ENCODE results near the gene LINGO4. TPM values are rescaled to one million over a fixed set of nuclear protein-coding genes. Genes with fewer than 3 reads are reported as not detected.

The LINGO4 gene
- total and polyA plus RNA-seq, 10 of the 15 experiments (the other 5 are each of a cell fraction or from before 2014, with no cell fraction given) = not detected

DNA sequence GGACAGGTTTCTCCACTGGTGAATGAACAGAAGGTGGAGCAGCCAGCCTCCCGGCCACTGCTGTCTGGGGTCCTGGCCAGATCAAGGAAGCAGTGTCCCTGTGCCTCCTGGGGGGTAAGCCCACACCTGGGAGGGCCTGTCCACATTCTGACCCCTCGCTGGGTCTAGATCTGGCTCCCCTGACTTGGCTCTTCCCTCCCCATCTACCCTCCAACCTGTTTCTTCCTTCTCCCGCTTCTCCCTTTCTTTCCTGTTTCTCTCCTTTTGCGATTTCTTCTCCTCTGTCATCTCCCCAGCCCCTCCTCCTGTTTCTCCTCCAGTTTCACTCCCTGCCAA, 26.0 kb upstream of the LINGO4 start:
- Histone ChIP-seq H3K79me2 (ENCODE audit: control insufficient read depth, insufficient read depth, low read length) (no peaks in the 10 kb centered on the region), H2AFZ (ENCODE audit: control insufficient read depth, low read depth, low read length) (no peak overlapping the region), H3K4me3 (no peak overlapping the region), H3K36me3 (ENCODE audit: control insufficient read depth in 2 of 2, insufficient read depth in 2 of 2, low read length in 1 of 2) (no peaks in the 10 kb centered on the region), H3K4me1 (ENCODE audit: control insufficient read depth, insufficient read depth, low read length) (peaks cover 5% of the 10 kb centered on the region), H3K9me3 (replicated peaks; ENCODE audit: control insufficient read depth, insufficient read depth, low read length) (no peaks in the 10 kb centered on the region), H3K9ac (ENCODE audit: control insufficient read depth, insufficient read depth, low read length) (no peak overlapping the region), H3K4me2 (ENCODE audit: control insufficient read depth, insufficient read depth) (no peak overlapping the region), H3K27ac (ENCODE audit: control insufficient read depth, insufficient read depth) (no peak overlapping the region), H3K27me3 (replicated peaks in 1 of 2; ENCODE audit: control insufficient read depth in 2 of 2, insufficient read depth in 2 of 2, low read length in 1 of 2) (no peaks in the 10 kb centered on the region), H4K20me1 (ENCODE audit: control insufficient read depth, insufficient read depth) (no peaks in the 10 kb centered on the region)
- DNase-seq (ENCODE audit: low read depth, low spot score) = no peak
- ChIA-PET POLR2A (no interaction called here), RAD21 (ENCODE audit: unreplicated experiment) (no interaction called here), CTCF (no interaction called here), SMC1A (ENCODE audit: uncharacterized antibody, unreplicated experiment) (interaction anchor here (0.5 kb wide), 1 partner anchor 137 kb away, joined by 4 read pairs; no protein-coding TSS in a partner anchor)
- FAIRE-seq = no peak
- TF ChIP-seq MTA3 (IDR thresholded peaks at IDR 0.05; ENCODE audit: borderline replicate concordance, low read length) (no peak), PAX5 (IDR thresholded peaks at IDR 0.05; ENCODE audit: borderline replicate concordance, low read depth, low read length) (no peak)
- no peak for ATAC-seq
- intact Hi-C loops (cut with micrococcal nuclease; ENCODE audit: unreplicated experiment) (loop anchor here (10.0 kb wide), 1 partner anchor 116 kb away; the partner anchor contains the start of gene CELF3), in situ Hi-C loops (cut with MboI) (loop anchor here (10.0 kb wide), 2 partner anchors 386 to 536 kb away; no protein-coding TSS in a partner anchor)
- WGBS (ENCODE audit: insufficient coverage, insufficient replicate concordance, low lambda C conversion rate, missing lambda C conversion rate) = 33% methylated on average over 3 of the region's 4 CpGs
- BruUV-seq (replicated peaks) = no TSS peak

DNA sequence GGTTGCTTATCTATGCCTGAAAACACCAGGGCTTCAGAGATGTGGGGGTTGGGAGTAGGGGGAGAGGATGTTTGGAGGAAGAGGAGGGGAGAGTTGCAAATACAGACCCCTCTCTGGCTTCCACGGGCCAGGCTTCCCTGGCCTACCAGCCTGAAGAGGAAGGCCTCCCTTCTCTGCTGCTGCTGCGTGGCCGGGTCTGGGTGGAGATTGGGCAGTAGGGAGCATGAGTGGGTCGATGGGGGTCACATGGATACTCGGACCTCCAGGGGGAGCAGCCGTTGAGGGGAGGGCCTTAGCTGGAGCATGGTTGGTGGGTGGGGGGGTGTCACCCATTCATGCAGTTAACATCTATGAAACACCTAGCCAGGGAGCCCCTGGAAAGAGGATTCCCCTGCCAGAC, 24.8 kb upstream of the LINGO4 start:
- ChIA-PET SMC1A (ENCODE audit: uncharacterized antibody, unreplicated experiment) (no interaction called here), RAD21 (ENCODE audit: unreplicated experiment) (no interaction called here), POLR2A (interaction anchor here (0.7 kb wide), 1 partner anchor 66 kb away, joined by 4 read pairs; the partner anchor contains the start of gene MRPL9), CTCF (interaction anchor here (1.0 to 1.9 kb wide), 2 partner anchors 10 to 295 kb away, joined by 4 to 6 read pairs; partner anchors contain the start of gene C2CD4D)
- no TSS peak for BruUV-seq (replicated peaks)
- 34% methylated on average over 5 of the region's 6 CpGs for WGBS (ENCODE audit: insufficient coverage, insufficient replicate concordance, low lambda C conversion rate, missing lambda C conversion rate)
- Histone ChIP-seq H3K4me3 (no peak overlapping the region), H3K4me2 (ENCODE audit: control insufficient read depth, insufficient read depth) (no peak overlapping the region), H3K36me3 (ENCODE audit: control insufficient read depth in 2 of 2, insufficient read depth in 2 of 2, low read length in 1 of 2) (no peaks in the 10 kb centered on the region), H4K20me1 (ENCODE audit: control insufficient read depth, insufficient read depth) (no peaks in the 10 kb centered on the region), H3K27ac (ENCODE audit: control insufficient read depth, insufficient read depth) (no peak overlapping the region), H3K9me3 (replicated peaks; ENCODE audit: control insufficient read depth, insufficient read depth, low read length) (no peaks in the 10 kb centered on the region), H3K79me2 (ENCODE audit: control insufficient read depth, insufficient read depth, low read length) (no peaks in the 10 kb centered on the region), H3K9ac (ENCODE audit: control insufficient read depth, insufficient read depth, low read length) (no peak overlapping the region), H3K4me1 (ENCODE audit: control insufficient read depth, insufficient read depth, low read length) (peaks cover 5% of the 10 kb centered on the region), H3K27me3 (replicated peaks in 1 of 2; ENCODE audit: control insufficient read depth in 2 of 2, insufficient read depth in 2 of 2, low read length in 1 of 2) (no peaks in the 10 kb centered on the region), H2AFZ (ENCODE audit: control insufficient read depth, low read depth, low read length) (no peak overlapping the region)
- in situ Hi-C loops (cut with MboI) (loop anchor here (10.0 kb wide), 2 partner anchors 385 to 535 kb away; no protein-coding TSS in a partner anchor), intact Hi-C loops (cut with micrococcal nuclease; ENCODE audit: unreplicated experiment) (loop anchor here (10.0 kb wide), 1 partner anchor 115 kb away; the partner anchor contains the start of gene CELF3)
- FAIRE-seq = no peak
- DNase-seq (ENCODE audit: low read depth, low spot score) = no peak
- ATAC-seq = no peak
- TF ChIP-seq SREBF1 (IDR thresholded peaks at IDR 0.05; ENCODE audit: low read length) (no peak), STAT3 (IDR thresholded peaks at IDR 0.05; ENCODE audit: low read depth, low read length) (no peak), ETV6 (conservative IDR thresholded peaks at IDR 0.05 in 1 of 2, IDR thresholded peaks at IDR 0.05 in 1 of 2; ENCODE audit: borderline replicate concordance in 1 of 2, low read depth in 1 of 2) (no peak), SUPT20H (IDR thresholded peaks at IDR 0.05; ENCODE audit: borderline replicate concordance, control insufficient read depth, low read depth, low read length) (no peak), JUND (IDR thresholded peaks at IDR 0.05; ENCODE audit: low read depth, low read length) (no peak), YY1 (IDR thresholded peaks at IDR 0.05; ENCODE audit: low read depth, low read length) (no peak), POU2F2 (IDR thresholded peaks at IDR 0.05; ENCODE audit: borderline replicate concordance, low read depth, low read length) (no peak), BHLHE40 (IDR thresholded peaks at IDR 0.05; ENCODE audit: borderline replicate concordance in 1 of 2, low read depth in 2 of 2, low read length in 1 of 2) (no peak)
- TF ChIP-seq, protein P1, sequence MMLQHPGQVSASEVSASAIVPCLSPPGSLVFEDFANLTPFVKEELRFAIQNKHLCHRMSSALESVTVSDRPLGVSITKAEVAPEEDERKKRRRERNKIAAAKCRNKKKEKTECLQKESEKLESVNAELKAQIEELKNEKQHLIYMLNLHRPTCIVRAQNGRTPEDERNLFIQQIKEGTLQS (IDR thresholded peaks at IDR 0.05; ENCODE audit: borderline replicate concordance, extremely low read depth, low read depth, low read length) = no peak
- TF ChIP-seq, protein P2, sequence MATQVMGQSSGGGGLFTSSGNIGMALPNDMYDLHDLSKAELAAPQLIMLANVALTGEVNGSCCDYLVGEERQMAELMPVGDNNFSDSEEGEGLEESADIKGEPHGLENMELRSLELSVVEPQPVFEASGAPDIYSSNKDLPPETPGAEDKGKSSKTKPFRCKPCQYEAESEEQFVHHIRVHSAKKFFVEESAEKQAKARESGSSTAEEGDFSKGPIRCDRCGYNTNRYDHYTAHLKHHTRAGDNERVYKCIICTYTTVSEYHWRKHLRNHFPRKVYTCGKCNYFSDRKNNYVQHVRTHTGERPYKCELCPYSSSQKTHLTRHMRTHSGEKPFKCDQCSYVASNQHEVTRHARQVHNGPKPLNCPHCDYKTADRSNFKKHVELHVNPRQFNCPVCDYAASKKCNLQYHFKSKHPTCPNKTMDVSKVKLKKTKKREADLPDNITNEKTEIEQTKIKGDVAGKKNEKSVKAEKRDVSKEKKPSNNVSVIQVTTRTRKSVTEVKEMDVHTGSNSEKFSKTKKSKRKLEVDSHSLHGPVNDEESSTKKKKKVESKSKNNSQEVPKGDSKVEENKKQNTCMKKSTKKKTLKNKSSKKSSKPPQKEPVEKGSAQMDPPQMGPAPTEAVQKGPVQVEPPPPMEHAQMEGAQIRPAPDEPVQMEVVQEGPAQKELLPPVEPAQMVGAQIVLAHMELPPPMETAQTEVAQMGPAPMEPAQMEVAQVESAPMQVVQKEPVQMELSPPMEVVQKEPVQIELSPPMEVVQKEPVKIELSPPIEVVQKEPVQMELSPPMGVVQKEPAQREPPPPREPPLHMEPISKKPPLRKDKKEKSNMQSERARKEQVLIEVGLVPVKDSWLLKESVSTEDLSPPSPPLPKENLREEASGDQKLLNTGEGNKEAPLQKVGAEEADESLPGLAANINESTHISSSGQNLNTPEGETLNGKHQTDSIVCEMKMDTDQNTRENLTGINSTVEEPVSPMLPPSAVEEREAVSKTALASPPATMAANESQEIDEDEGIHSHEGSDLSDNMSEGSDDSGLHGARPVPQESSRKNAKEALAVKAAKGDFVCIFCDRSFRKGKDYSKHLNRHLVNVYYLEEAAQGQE (IDR thresholded peaks at IDR 0.05; ENCODE audit: low read depth, low read length) = no peak

Measured in GM12878 (cell line).